DMS153 treated with DMSO at 0.1 percent for 48 hours (cell line): Measurements from ENCODE around the gene ADAMTS14.

Experiments used
- DNase-seq: peaks from one replicate; lab custom pipeline; 2025; ENCODE audit not compliant: unreplicated experiment; lab: John Stamatoyannopoulos, UW

ADAMTS14 gene

DNA sequence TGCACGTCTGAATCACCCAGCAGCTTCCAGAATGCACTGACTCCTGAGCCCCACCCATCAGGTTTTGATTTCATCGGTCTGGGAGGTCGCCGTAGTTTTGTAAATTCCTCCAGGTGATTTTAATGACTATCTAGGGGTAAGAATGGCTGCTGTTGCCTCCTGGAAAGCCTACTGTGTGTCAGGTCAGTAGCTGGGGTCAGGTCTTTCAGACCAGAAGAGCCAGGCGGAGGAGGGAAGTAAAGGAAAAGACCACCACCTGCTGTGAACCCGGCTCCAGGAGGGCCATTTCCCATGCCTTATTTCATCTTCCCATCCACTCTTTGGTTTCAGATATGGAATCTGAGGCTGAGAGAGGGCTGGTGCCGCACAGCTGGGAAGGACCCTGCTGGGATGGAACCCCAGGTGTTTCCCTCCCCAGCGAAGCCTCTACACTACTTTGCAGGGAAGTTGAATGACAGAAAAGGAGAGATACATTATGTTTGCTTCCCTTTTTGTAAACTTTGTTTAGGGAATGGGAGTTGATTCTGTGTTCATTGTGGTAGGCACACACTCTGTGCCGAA lies 19.8 kb downstream of the ADAMTS14 start:
- no peak for DNase-seq

DNA sequence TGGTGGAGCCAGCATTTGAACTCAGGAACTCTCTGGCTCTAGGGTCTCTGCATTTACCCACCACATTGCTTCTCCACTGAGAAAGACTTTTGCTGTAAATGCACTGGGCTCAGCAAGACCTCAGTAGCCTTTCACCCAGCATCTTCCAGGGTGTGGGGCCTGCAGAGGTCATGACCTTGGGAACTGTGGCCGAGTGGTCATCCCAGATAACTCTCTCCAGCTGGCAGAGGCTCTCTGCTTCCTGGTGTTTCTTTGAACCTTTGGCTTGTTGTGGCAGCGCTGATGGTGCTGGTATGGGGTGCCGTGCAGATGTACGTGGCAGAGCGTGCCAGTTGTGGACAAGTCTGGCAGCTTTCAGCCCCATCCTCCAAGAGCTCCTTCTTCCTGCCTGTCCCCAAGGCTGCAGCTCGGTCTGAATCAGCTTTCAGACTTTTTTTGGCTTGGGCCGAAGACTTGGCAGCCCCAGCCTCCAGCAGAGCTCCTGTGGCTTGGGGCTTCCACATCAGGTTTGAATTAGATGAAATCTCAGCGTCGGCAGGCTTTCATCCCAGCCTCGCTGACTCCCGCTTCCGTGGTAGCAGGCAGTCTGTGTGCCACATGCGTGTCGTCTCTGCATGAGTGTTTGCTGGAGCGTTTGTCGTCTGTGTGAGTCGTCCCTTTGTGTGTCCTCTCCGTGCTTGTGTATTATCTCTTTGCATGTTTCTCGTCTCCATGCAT lies 21.5 kb downstream of the ADAMTS14 start:
- DNase-seq, result no peak

DNA sequence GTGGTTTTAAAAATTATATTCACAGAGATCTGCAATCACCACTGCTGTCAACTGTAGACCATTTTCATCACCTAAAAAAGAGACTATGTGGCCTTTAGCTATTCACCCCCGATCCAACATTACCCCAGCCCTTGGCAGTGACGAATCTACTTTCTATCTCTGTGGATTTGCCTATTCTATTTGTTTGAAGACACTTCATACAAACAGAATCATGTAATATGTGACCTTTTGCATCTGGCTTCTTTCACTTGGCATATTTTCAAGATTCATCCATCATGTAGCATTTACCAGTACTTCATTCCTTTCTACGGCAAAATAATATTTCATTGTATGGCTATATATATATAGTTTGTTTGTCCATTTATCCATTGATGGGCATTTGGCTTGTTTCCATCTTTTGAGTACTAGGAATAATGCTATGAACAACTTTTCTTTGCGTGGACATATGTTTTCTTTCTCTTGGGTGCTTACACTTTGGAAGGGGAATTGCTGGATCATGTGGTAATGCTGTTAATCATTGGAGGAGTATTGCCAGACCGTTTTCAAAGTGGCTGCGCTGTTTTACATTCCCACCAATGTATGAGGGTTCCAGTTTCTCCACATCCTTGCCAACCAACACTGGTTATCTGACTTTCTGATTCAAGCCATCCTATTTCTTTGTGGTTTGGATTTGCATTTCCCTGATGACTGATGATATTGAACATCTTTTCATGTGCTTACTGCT lies 22.3 kb downstream of the ADAMTS14 start:
- DNase-seq, result no peak

DNA sequence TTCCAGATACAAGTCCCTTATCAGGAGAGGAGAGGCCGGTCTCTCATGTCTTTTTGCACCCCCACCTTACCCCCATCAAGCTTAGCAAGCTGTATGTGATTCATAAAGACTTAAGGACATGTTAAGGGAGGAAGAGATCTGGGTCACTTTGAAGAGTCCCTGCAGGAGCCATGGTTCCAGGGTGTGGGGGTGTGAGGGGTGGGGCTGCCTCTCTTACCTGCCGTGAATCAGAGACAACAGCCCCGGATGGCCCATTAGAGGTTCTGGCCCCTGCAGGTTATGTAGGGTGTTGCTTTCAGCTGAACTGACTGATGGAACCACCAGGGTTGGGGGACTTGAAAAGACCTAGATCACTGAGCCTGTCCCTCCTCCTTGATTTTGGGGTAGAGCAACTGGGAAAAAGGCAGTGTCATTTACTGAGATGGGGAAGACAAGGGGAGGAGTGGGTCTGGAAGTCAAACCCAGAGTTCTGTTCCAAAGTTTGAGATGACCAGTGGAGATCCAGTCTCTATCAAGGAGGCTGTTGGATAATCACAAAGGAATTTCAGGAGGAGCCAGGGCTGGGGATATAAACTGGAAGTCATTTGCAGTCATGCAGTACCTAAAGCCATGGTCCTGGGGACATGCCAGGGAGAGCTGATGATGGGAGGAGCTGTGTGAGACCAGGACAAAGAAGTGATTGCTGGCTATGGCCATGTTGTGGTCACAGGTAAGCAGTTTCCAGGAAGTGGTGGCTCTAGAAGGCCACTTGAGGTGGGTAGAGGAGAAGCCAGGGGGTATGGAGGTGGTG lies 23.1 kb downstream of the ADAMTS14 start:
- DNase-seq, result no peak

DNA sequence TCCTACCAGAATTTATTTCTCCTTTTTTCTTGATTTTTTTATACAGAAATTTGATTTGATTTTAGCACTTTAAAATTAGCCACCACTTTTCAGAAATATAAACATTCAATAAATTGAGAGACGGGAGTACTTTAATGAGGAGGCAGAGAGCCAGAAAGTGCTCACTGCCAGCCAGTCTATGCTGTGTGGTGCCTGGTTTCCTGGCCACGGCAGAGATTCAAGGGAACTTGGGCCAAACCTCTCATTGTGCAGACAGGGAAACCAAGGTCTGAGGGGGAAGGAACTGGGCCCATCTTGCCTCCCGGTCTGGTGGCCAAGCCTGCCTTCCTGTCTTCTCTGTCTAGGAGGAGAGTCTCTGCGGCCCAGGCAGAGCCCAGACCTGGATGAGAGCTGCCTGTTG lies 25.9 kb downstream of the ADAMTS14 start:
- no peak for DNase-seq

DNA sequence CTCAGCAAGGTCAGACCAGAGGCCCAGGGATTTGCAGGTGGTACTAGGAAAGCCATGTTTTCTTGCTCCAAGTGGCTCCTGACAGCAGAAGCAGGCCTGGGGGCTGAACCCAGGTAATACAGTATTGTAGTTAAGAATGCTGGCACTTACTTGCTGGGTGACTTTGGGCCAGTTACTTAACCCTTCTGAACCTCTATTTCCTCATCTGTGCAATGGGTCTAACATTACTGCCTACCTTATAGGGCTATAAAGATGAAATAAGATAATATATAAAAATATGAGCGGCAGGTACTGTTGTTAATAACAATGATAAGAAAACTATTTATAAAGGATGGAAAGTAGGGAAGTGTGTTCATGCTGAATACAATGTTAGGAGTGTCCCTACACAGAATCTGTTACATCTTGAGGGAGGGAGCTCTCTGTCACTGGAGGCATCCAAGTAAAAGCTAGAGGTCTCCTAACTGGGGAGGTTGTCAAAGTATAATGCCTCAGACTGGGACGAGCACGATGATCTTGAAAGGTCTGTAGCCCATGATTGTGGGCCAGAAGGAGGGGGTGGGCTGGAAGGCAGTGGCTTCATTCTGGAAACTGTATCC lies 26.9 kb downstream of the ADAMTS14 start:
- no peak for DNase-seq

DNA sequence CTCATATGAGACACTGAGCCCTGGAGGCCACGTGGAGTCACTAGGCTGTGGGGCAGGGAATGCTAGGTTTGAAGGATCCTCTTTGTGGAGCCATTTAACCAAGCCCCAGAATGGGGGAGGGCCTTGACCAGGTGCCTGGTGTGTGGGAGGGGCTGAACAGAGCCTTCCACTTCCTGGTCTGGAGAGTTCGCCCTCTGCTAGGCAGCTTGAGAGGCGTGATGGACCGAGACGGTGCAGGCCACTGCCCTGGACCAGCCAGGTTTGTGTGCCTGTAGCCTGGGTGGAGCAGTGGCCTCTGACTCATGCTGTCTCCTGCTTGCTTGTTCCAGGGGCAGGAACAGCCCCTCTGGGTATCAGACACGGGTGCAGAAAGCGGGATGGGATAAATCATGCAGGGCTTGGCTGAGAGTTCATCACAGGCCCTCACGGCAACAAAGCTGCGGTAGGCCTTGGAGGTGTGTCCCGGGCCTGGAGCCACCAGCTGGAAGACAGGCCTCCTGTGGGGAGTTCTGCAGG lies 27.4 kb downstream of the ADAMTS14 start:
- DNase-seq, result peak; percentile 43

DNA sequence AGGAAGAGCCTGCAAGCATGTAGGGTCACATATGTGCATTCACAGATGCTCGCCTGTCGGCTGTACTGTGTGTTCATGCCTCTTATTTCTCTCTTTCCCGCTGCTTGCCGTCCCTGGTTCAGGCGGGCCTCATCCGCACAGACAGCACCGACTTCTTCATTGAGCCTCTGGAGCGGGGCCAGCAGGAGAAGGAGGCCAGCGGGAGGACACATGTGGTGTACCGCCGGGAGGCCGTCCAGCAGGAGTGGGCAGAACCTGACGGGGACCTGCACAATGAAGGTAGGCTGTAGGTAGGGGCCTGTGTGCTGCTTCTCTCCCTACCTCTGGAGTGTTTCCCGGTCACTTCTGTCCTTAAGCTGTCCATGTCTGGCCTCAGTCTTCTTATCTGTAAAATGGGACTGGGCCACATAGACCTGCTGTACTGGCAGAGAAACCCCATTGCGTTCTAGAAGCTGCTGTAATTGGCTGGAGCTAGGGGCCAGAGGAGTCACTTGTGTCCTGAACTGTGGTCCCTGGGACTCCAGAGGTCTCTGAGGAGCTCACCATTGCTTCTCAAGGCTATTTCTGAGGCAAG lies 30.0 kb downstream of the ADAMTS14 start:
- DNase-seq, result no peak

DNA sequence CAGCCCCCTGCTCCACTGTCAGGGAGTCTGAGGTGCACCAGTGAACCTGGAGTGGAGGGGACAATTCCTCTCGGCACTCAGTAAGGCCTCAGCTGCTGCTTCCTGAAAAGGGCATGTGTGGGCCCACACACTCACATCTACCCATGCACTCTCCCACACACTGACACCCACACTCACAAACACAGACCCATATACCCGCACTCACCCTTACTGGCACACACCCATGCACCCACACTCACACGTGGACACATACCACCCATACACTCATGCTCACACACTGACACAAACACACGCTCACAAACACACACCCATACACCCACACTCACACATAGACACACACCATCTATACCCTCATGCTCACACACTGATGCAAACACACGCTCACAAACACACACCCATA lies 31.9 kb downstream of the ADAMTS14 start:
- no peak for DNase-seq

DNA sequence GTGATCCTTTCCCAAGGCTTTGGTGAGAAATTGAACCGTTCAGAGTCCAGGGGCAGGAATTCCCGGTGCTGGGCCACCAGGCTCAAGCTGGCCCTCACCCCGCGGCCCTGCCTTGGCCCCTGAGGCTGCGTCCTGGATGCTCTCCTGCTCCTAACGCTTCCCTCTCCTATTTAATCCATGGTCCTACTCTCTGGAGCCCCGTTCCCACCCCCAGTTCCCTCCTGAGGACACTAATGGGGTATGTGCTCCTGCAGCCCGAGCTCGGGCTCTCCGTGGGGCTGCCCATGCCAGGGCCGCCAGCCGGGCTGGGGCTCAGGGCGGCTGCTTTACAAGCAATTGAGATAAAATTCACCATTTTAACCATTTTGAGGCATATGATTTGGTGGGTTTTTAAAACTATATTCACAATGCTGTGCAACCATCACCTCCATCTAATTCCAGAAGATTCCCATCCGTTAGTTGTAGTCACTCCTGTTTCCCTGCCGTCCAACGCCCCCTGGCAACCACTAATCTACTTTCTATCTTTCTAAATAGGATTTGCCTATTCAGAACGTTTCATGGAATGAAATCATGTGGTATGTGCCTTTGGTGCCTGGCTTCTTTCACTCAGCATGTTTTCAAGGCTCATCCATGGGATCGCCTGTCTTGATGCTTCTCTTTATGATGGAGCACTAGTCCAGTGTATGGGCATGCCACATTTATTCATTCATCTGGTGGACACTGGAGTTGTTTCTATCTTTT lies 33.0 kb downstream of the ADAMTS14 start:
- DNase-seq, result no peak

DNA sequence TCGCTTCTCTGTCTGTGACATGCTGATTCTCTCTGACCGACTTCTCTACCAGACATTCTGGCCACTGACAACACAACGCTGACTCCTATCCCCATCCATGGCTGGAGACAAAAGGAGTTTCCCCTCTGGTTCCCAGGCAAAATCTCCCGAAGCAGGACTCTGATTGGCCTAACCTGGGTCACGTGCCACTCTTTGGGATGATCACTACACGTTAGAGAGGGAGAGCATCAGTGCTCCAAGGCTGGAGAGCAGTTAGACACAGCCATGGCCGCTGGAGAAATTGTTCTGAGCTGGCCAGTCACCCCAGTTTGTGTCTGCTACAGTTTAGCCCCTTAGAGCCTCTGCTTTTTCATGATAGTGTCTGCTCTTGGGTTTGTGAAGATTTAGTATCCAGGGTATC lies 38.9 kb downstream of the ADAMTS14 start:
- no peak for DNase-seq

DNA sequence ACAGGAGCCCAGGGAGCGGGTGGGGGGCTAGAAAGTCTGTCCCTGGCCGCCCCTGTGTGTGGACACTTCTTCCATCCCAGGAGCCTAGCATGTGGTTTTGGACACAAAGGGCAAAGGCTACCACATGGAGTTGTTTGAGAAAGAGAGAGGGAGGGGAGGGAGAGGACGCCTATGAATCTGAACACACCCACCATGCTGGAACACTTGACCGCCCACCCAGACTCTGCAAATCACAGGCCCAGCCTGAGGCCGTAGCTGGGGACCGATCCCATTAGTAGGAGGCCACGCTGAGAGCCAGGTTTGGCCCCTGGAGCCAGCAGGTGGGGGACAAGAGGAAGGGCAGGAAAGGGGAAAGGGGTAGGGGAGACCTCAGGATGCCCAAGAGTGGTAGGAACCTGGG lies 39.6 kb downstream of the ADAMTS14 start:
- DNase-seq, result no peak

DNA sequence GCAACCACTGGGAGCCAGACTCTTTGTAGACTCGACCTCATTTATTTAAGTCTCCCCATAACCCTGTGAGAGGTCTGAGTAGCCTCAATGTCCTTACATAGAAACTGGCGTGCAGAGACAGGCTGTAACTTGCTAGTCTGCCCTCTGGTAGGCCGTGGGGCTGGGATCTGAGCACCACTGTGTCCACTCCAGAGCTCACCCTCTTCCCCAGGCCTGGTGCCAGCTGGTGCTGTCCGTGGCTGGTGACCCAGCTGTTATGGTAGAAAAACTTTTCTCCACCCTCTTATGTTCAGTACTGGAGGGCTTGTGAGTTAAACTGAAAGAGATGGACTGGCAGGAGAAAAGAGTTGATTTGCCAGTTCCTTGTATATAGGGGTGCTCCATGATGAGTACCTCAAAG lies 41.9 kb downstream of the ADAMTS14 start:
- DNase-seq, result no peak

DNA sequence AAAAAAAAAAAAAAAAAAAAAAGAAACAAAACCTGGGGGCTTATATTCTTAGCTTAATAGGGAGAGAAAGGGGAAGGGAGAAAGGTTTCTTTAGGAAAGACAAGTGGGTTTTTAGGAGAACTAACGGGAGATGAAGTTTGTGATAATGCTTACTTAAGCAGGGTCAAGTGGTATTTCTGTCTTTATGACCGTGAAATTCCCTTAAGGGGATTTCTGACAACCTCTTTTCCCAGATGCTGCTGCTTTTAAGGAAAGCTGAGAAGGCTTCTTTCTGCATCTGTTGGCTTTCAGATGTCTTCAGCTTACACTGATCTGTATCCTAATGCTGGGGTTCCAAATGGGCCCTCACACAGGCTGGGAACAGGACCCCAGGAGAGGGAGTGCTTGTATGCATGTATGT lies 42.6 kb downstream of the ADAMTS14 start:
- no peak for DNase-seq

DNA sequence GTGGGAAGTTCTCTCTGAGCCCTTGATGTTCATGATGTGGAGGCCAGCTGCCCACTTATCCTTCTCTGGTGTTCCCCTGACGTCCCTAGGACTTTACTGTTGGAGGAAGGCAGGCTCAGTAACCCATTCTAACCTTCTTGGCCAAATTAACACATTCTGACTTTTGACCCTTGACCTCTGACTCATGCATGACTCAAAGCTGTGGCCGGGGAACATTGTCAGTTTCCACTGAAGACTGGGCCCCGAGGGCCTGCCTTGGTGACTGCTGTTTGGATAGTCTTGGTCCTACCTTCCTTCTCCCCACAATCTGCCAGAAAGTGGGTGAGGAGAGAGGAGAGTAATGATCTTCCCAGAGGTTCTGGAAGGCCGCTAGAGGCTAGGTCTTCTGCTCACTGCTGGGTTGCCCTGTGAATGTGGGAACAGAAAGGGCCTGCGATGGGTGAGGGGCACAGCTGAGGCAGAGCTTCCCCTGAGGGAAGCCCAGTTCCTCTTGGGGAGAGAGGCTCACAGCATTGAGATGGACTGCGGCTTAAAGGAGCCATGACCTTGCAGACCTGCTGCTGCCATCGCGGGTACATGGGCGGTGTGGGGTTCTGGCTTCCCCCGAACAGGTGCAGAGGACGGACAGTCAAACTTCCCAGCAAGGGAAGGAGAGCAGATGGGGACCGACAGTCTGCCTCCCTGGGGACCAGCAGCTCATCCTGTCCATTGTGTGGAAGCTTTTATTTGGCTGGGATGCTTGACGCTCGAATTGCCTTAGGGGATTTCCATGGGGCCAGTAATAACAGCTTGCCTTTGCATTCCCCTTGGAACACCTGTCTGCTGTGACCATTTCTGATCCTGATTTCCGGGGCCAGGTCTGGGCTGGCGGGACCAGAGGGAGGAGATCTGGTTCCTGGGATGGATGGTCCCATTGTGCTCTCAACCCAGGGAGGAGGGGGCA lies 43.8 kb downstream of the ADAMTS14 start:
- peak; percentile 90 for DNase-seq

DNA sequence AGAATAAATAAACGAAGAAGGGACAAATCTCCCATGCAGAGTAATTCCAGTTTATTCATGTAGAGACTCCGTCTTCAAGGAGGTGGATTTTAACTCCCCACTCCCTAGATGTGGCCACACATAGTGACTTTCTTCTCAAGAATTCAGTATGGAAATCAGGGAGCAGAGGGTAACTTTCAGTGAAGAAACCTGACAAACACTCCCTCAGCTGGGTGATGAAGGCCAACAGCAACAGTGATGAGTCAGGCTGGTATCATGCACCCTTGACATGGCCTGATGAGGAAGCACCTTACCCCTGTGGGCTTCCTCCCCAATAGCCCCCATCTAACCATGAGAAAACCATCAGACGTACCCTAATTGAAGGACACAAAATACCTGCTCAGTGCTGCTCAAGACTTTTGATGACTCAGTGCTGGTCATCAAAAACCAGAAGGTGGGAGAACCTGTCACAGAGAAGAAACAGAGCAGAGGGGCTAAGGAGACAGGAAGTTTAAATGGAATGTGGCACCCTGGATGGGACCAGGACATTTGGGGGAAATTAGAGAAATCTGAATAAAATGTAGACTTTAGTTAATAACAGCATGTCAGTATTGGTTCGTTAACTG lies 50.6 kb downstream of the ADAMTS14 start:
- no peak for DNase-seq

DNA sequence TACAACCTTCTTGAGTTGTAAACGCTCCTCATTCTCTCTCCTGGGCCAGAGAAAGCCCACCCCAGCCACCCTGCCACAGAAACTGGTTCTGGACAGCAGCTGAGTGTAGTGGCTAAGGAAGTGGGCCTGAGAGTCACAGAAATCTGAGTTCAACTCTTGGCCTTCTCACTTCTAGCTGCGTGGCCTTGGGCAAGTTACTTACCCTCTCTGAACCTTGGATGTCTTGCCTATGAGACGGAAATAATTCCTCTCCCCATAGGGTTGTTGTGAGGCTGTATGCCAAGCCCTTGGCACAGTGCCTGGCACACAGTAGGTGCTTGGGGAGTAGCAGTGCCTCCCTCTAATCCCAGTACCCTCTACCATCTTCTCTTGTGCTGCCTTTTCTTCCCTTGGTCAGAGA lies 51.5 kb downstream of the ADAMTS14 start:
- DNase-seq, result no peak

DNA sequence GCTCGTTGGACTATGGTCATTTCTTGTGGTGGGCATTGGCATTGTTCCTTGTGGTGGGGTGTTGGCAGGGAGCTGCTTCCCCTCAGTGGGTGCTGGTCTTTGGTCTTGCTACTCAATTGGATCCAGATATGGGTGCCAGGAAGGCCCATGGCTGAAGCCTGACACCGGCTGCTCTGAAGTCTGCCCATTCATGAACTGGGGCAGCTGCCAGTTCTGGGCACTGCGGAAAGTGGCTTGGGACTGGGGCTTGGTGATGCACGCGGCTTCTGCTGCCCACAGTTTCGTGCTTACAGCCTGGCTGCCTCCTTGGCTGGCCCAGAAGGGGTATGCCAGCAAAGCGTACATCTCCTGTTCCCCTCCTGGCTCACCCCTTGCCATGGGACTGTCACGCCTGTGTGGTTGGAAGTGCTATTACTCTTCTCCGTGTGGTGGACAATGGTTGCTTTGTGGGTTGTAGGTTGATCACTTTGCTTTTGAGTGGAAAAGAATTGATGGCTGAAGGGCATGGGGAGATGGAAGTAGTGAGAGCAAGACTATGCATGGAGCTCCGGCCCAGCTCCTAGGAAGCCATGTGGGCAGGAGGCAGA lies 54.7 kb downstream of the ADAMTS14 start:
- no peak for DNase-seq
